CD4-positive, alpha-beta T cell (primary cell): ENCODE data around the gene ALG12. TPM values are rescaled to one million over a fixed set of nuclear protein-coding genes. Genes with fewer than 3 reads are reported as not detected.

Experiments used
- ATAC-seq: fragments of 200-7000 bp; cut with Tn5 transposase; one replicate; pipeline ENCODE4 v1.10.0; 2022; ENCODE audit warnings: mild to moderate bottlenecking; ENCODE audit not compliant: poor library complexity
- CTCF ChIA-PET: fragments of 350-600 bp; sonication (Branson Sonifier 250); formaldehyde crosslinking; loops from one replicate; lab custom pipeline; 2021; ENCODE audit warnings: antibody characterized with exemption, inconsistent platforms; lab: Charles Lee
- POLR2A ChIA-PET: fragments of 350-600 bp; sonication (Branson Sonifier 250); formaldehyde crosslinking; loops from one replicate; lab custom pipeline; 2021; ENCODE audit warnings: antibody characterized with exemption, inconsistent platforms; lab: Charles Lee
- DNase-seq, 14 experiments: peaks; one replicate each; pipeline ENCODE4 v3.0.0-alpha.2; 2013 to 2020; ENCODE audit warnings: mixed read lengths in 2 of 14
- H3K27ac ChIP-seq, 2 donors: one replicate each; pipeline versions ENCODE4 v1.5.1 to v1.7.0; 2013; ENCODE audit warnings: low read length in 2 of 2, low read depth in 1 of 2, mild to moderate bottlenecking in 1 of 2
- H3K27me3 ChIP-seq, 2 experiments: 1 replicate in 1 of 2; 2 replicates in 1 of 2; pipeline versions ENCODE4 v1.6.1 to v1.7.0; 2013; ENCODE audit warnings: low read length in 2 of 2, control low read depth in 1 of 2, mild to moderate bottlenecking in 1 of 2, moderate library complexity in 1 of 2; ENCODE audit not compliant: insufficient read depth in 2 of 2, control insufficient read depth in 1 of 2
- H3K36me3 ChIP-seq: one replicate; pipeline ENCODE4 v1.6.1; 2013; ENCODE audit warnings: low read length, control low read depth; ENCODE audit not compliant: insufficient read depth
- H3K4me1 ChIP-seq: one replicate; pipeline ENCODE4 v1.6.1; 2013; ENCODE audit warnings: low read length, control low read depth; ENCODE audit not compliant: insufficient read depth
- H3K4me3 ChIP-seq: one replicate; pipeline ENCODE4 v1.5.1; 2013; ENCODE audit warnings: mild to moderate bottlenecking, low read length, moderate library complexity
- H3K9me3 ChIP-seq, 2 experiments: 1 replicate in 1 of 2; 2 replicates in 1 of 2; pipeline versions ENCODE4 v1.6.1 to v1.7.0; 2013; ENCODE audit warnings: low read length in 2 of 2, mild to moderate bottlenecking in 2 of 2, control low read depth in 1 of 2, moderate library complexity in 1 of 2; ENCODE audit not compliant: control insufficient read depth in 1 of 2, insufficient read depth in 1 of 2
- H3K27ac Mint-ChIP-seq: one replicate; pipeline ENCODE4 v1.8.0; 2020; ENCODE audit warnings: mixed read lengths
- H3K27me3 Mint-ChIP-seq: one replicate; pipeline ENCODE4 v1.8.0; 2021; ENCODE audit warnings: mixed read lengths
- H3K36me3 Mint-ChIP-seq: one replicate; pipeline ENCODE4 v1.8.0; 2021; ENCODE audit warnings: low read depth, mixed read lengths
- H3K4me1 Mint-ChIP-seq: one replicate; pipeline ENCODE4 v1.8.0; 2021; ENCODE audit warnings: low read depth, mixed read lengths
- H3K4me3 Mint-ChIP-seq: one replicate; pipeline ENCODE4 v1.8.0; 2020; ENCODE audit warnings: mild to moderate bottlenecking, mixed read lengths
- H3K9me3 Mint-ChIP-seq: one replicate; pipeline ENCODE4 v1.8.0; 2020; ENCODE audit warnings: mixed read lengths
- intact Hi-C, 2 experiments: fragments of 100-400 bp; cut with DNase I in 1 of 2; cut with micrococcal nuclease in 1 of 2; formaldehyde crosslinking; loops; one replicate each; pipeline versions ENCODE4 v1.15.1 to v1.9.0; 2023 to 2025; cut with DNase I, micrococcal nuclease
- total RNA-seq, 174 experiments: library from RNA in 2 of 174; stranded (reverse) in 2 of 174; gene quantifications; one replicate each; pipeline ENCODE4 v1.2.3 and lab custom pipeline; 2021 to 2026
- TF ChIP-seq, protein P1 (sequence below): fragments of 200-600 bp; IDR thresholded peaks from one replicate; pipeline ENCODE4 v1.8.0; 2022; ENCODE audit warnings: antibody characterized with exemption, mild to moderate bottlenecking

Gene ALG12
- total RNA-seq, 2 experiments from 2014 or later = 13.5 to 14.6 TPM

DNA sequence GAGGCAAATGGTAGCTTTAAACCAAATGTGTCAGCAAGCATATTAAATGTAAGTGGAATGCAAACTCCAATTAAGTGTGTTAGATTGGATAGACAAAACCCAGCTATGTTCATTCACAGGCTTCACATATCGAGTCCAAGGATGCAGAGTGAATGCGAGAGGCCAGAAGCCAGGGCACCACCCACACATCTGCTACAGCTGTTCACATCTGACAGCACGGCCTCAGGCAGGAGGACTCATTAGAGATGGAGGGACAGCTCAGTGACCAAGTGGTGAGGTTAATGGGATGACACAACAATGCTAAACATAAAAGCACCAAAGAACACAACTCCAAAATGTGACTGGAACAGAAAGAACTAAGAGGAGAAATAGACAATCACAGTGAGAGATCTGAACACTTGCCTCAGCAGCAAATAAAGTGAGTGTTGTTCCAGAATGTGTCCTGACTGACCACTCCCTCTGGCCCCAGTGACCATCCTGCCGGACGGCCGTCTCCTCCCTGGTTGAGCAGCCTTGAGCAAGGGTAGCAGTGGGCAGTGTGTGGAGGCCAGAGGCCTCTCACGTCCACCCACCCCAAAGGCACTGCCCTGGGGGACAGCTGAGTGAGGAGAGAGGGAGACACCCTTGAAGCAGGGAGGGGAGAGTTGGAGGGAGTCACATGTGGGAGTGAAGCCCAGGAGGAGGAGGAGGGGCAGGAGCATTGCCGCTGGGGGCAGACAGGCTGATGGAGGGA is 23.8 kb downstream of the ALG12 start:
- Histone ChIP-seq H3K27ac (no peak overlapping the region), H3K9me3 (peaks cover 0 to 23% of the 10 kb centered on the region in 2 experiments), H3K4me1 (no peaks in the 10 kb centered on the region), H3K27me3 (no peaks in the 10 kb centered on the region), H3K36me3 (peaks cover 13% of the 10 kb centered on the region), H3K4me3 (no peak overlapping the region)
- H3K27ac Mint-ChIP-seq = no peak overlapping the region
- ATAC-seq = no peak
- H3K4me3 Mint-ChIP-seq = no peak overlapping the region
- H3K36me3 Mint-ChIP-seq = peaks cover 51% of the 10 kb centered on the region
- H3K9me3 Mint-ChIP-seq = peaks cover 4% of the 10 kb centered on the region
- no peak for DNase-seq
- H3K27me3 Mint-ChIP-seq = no peaks in the 10 kb centered on the region
- intact Hi-C loops = no loop called here
- TF ChIP-seq, protein P1, sequence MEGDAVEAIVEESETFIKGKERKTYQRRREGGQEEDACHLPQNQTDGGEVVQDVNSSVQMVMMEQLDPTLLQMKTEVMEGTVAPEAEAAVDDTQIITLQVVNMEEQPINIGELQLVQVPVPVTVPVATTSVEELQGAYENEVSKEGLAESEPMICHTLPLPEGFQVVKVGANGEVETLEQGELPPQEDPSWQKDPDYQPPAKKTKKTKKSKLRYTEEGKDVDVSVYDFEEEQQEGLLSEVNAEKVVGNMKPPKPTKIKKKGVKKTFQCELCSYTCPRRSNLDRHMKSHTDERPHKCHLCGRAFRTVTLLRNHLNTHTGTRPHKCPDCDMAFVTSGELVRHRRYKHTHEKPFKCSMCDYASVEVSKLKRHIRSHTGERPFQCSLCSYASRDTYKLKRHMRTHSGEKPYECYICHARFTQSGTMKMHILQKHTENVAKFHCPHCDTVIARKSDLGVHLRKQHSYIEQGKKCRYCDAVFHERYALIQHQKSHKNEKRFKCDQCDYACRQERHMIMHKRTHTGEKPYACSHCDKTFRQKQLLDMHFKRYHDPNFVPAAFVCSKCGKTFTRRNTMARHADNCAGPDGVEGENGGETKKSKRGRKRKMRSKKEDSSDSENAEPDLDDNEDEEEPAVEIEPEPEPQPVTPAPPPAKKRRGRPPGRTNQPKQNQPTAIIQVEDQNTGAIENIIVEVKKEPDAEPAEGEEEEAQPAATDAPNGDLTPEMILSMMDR = no peak
- peaks cover 5% of the 10 kb centered on the region for H3K4me1 Mint-ChIP-seq
- CTCF ChIA-PET = no interaction called here
- POLR2A ChIA-PET = no interaction called here

GRCh38 chr22:49893025-49893424 is 25.2 kb downstream of the ALG12 start:
- Mint-ChIP-seq H3K27ac (no peak overlapping the region), H3K36me3 (peaks cover 64% of the 10 kb centered on the region), H3K9me3 (peaks cover 4% of the 10 kb centered on the region), H3K4me1 (peaks cover 5% of the 10 kb centered on the region), H3K4me3 (no peak overlapping the region), H3K27me3 (no peaks in the 10 kb centered on the region)
- H3K9me3 ChIP-seq = peaks cover 0 to 26% of the 10 kb centered on the region in 2 experiments
- DNase-seq (no peak), ATAC-seq (no peak)
- H3K4me1 ChIP-seq = no peaks in the 10 kb centered on the region
- no peak overlapping the region for H3K4me3 ChIP-seq
- H3K36me3 ChIP-seq = peaks cover 21% of the 10 kb centered on the region
- ChIA-PET CTCF (interaction anchor here (1.5 kb wide), 1 partner anchor 16 kb away, joined by 3 read pairs; no protein-coding TSS in a partner anchor), POLR2A (no interaction called here)
- no peaks in the 10 kb centered on the region for H3K27me3 ChIP-seq
- TF ChIP-seq, protein P1 = no peak
- intact Hi-C loops = no loop called here
- H3K27ac ChIP-seq = no peak overlapping the region

GRCh38 chr22:49892226-49892899 is 25.9 kb downstream of the ALG12 start:
- Mint-ChIP-seq H3K36me3 (peaks cover 70% of the 10 kb centered on the region), H3K4me3 (no peak overlapping the region), H3K27me3 (no peaks in the 10 kb centered on the region), H3K4me1 (peaks cover 5% of the 10 kb centered on the region), H3K9me3 (peaks cover 4% of the 10 kb centered on the region), H3K27ac (no peak overlapping the region)
- ChIA-PET POLR2A (interaction anchor here (0.5 kb wide), 1 partner anchor 223 kb away, joined by 3 read pairs; no protein-coding TSS in a partner anchor), CTCF (interaction anchor here (0.5 to 1.5 kb wide), 3 partner anchors 15 to 301 kb away, joined by 3 to 4 read pairs (median 3); no protein-coding TSS in a partner anchor)
- ATAC-seq (no peak), DNase-seq (no peak)
- Histone ChIP-seq H3K27ac (no peak overlapping the region), H3K4me3 (no peak overlapping the region), H3K36me3 (peaks cover 28% of the 10 kb centered on the region), H3K27me3 (no peaks in the 10 kb centered on the region), H3K9me3 (peaks cover 0 to 26% of the 10 kb centered on the region in 2 experiments), H3K4me1 (no peaks in the 10 kb centered on the region)
- intact Hi-C loops = no loop called here
- TF ChIP-seq, protein P1 = no peak
